Left kidney (tissue), 2 donors: ENCODE data around the gene TNFRSF8. TPM values are rescaled to one million over a fixed set of nuclear protein-coding genes. Genes with fewer than 3 reads are reported as not detected.
"Not testable (repeated sequence)": the region's sequence is repeated elsewhere in the genome, so short reads cannot be mapped to it uniquely, and the experiment has no call there.

Experiments used
- DNase-seq: peaks from one replicate; pipeline ENCODE4 v3.0.0-alpha.2; 2013
- polyA plus RNA-seq: library from polyadenylated mRNA; unstranded; fragments of 120-200 nt; gene quantifications from one replicate; pipeline ENCODE4 v1.2.1, GENCODE V29; 2013; ENCODE audit not compliant: insufficient read length

The TNFRSF8 gene
- polyA plus RNA-seq, 1 donor: 0.57 TPM

GRCh38 chr1:12087797-12088314 lies 24.8 kb downstream of the TNFRSF8 start:
- DNase-seq: no peak

GRCh38 chr1:12088607-12089006 lies 25.5 kb downstream of the TNFRSF8 start:
- DNase-seq: no peak

DNA sequence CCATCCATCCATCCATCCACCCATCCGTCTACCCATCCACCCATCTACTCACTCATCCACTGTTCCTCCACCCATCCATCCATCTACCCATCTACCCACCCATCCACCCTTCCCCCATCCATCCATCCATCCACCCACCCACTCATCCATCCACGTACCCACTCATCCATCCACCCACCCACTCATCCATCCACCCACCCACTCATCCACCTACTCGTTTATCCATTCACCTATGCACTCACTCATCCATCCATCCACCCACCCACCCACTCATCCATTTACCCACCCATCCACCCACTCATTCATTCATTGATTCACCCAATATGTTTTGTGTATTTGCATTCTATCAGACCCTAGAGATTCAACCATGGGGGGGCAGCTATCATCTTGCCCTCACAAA lies 27.2 kb downstream of the TNFRSF8 start:
- no peak for DNase-seq

GRCh38 chr1:12091191-12091590 lies 28.1 kb downstream of the TNFRSF8 start:
- no peak for DNase-seq

- no peak for DNase-seq
Measured at GRCh38 chr1:12094180-12094579, 31.1 kb downstream of the TNFRSF8 start.

DNA sequence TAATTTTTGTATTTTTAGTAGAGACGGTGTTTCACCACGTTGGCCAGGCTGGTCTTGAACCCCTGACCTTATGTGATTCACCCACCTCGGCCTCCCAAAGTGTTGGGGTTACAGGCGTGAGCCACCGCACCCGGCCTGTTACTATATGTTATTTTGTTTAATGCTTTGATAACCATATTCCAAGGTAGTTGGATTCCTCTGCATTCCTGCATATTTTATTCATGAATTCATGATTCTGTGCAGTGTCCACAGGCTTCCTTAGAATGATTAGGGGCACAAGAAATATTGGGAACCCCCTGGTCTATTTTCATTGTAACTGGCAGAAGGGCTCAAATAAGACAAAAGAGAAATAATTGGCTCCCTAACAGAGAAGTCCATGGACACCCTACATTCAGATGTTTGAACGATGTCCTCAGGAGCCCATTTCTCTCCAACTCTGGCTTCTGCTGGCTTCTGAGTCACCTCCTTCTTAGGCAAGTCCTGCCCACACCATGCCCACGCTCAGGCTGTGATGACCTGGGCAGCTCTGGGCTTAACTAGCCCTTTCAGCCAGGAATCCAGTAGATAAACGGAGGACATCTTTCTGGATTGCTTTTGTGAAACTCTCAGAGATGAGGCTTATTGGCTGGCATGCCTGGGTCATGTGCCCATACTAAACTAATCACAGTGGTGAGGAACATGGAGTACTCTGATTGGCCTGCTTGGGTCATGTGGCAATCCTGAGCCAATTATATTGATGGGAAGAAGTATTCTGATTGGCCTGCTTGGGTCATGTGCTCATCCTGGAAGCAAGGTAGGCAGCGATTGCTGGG lies 32.6 kb downstream of the TNFRSF8 start:
- DNase-seq: no peak

DNA sequence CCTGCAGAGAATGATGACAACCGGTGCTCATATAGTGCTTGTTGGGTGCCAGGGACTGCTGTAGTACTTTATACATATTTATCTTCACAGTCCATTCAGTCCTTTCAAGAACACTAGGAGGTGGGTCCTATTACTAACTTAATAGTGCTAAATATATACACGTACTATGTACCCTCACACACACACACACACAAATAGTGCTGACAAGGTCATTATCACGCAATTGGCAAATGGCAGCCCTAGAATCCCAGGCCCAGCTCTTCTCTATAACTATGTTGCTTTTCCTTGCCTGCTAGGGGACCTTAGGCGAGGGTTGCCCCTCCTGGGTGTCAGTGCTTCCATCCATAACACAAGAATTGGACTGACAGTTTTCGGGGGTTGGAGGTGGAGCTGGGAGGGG lies 33.5 kb downstream of the TNFRSF8 start:
- DNase-seq: no peak

GRCh38 chr1:12097321-12097720 lies 34.2 kb downstream of the TNFRSF8 start:
- DNase-seq: no peak

- no peak for DNase-seq
Measured at GRCh38 chr1:12098786-12099185, 35.7 kb downstream of the TNFRSF8 start.

DNA sequence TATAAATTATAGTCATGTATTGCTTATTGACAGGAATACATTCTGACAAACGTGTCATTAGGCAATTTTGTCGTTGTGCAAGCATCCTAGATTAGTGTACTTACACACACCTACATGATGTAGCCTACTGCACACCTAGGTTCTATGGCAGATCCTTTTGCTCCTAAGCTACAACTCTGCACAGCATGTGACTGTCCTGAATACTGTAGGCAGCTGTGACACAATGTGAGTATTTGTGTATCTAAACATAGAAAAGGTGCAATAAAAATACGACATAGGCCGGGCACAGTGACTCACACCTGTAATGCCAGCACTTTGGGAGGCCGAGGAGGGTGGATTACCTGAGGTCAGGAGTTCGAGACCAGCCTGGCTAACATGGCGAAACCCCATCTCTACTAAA lies 36.5 kb downstream of the TNFRSF8 start:
- DNase-seq: no peak

DNA sequence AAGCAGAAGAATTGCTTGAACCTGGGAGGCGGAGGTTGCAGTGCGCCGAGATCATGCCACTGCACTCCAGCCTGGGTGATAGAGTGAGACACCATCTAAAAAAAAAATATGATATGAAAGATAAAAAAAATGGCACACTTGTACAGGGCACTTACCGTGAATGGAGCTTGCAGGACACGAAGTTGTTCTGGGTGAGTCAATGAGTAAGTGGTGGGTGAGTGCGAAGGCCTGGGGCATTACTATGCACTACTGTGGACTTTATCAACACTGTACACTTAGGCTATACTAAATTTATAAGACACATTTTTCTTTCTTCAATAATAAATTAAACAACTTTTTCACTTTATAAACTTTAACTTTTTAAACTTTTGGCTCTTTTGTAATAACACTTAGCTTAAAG lies 37.0 kb downstream of the TNFRSF8 start:
- DNase-seq: no peak

DNA sequence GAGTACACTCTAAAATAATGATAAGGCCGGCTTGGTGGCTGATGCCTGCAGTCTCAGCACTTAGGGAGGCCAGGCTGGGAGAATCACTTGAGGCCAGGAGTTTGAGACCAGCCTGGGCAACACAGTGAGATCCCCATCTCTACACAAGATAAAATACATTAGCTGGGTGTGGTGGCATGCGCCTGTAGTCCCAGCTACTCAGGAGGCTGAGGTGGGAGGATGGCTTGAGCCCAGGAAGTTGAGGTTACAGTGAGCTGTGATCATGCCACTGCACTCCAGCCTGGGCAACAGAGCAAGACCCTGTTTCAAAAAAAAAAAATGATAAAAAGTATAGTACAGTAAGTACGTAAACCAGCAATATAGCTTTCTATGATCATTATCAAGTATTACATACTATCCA lies 38.0 kb downstream of the TNFRSF8 start:
- not testable (repeated sequence) for DNase-seq

- no peak for DNase-seq
Measured at GRCh38 chr1:12102066-12102465, 39.0 kb downstream of the TNFRSF8 start.

GRCh38 chr1:12104417-12104816 lies 41.3 kb downstream of the TNFRSF8 start:
- DNase-seq: no peak

DNA sequence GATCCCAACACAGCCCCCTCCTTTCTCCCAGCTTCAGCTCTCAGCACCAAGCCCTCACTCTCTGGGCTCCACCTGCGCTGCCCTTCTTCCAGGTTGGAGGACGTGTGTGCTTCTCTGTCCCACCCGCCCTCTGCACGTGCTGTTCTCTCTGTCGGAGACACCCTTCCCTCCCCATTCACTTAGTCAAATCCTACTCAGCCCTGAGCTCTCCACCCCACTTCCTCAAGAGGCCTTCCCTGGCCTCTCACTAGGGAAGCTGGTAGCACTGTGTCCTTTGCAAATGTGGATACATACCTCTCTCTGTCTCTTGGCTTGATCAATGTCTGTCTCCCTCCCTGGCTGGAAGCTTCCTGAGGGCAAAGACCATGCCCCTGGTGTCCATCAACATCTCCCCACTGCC lies 43.0 kb downstream of the TNFRSF8 start:
- no peak for DNase-seq

DNA sequence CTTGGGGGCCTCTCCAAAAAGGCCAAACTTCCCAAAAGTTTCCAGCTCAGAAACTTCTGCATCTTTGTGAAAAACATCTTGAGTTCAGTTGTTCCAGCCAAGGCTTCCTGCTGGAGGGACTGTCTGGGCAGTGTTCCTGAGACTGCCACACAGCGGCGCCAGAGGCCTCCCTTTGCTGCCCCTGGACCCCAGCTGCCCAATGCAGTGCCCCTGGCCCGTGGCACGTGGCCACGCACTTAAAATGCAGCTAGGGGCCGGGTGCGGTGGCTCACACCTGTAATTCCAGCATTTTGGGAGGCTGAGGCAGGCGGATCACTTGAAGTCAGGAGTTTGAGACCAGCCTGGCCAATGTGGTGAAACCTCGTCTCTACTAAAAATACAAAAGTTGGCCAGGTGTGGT lies 43.8 kb downstream of the TNFRSF8 start:
- not testable (repeated sequence) for DNase-seq

DNA sequence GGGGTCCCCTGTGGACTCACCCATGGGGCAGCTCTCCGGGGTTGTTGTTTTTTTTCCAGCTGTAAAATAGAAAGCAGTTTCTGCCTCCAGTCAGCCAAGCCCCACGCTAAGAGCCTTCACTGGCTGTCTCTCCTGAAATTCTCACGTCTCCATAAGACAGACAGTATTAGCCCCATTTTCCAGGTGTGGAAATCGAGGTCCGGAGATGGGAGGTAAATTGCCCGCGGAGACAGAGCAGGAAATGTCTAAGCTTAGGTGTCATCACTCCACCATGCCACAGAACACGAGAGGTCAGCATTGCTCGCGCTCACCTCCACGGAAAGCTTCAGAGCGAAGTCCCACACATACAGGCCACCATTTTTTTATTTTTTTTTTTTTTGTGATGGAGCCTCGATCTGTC lies 44.6 kb downstream of the TNFRSF8 start:
- DNase-seq: no peak

DNA sequence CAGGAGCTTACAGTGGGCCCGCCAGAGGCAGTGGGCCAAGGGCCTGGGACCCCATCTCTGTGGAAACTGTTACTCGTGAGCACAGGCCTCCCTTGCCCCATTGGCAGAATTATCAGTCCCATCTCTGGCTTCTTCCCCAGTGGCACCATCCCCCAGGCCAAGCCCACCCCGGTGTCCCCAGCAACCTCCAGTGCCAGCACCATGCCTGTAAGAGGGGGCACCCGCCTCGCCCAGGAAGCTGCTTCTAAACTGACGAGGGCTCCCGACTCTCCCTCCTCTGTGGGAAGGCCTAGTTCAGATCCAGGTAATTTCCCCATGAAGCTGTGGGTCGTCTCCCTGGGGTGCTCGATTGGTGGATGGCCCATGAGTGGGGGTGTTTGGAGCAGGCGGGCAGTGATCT lies 46.8 kb downstream of the TNFRSF8 start:
- no peak for DNase-seq

- no peak for DNase-seq
Measured at GRCh38 chr1:12111741-12112140, 48.6 kb downstream of the TNFRSF8 start.

- no peak for DNase-seq
Measured at GRCh38 chr1:12112711-12113161, 49.6 kb downstream of the TNFRSF8 start.

DNA sequence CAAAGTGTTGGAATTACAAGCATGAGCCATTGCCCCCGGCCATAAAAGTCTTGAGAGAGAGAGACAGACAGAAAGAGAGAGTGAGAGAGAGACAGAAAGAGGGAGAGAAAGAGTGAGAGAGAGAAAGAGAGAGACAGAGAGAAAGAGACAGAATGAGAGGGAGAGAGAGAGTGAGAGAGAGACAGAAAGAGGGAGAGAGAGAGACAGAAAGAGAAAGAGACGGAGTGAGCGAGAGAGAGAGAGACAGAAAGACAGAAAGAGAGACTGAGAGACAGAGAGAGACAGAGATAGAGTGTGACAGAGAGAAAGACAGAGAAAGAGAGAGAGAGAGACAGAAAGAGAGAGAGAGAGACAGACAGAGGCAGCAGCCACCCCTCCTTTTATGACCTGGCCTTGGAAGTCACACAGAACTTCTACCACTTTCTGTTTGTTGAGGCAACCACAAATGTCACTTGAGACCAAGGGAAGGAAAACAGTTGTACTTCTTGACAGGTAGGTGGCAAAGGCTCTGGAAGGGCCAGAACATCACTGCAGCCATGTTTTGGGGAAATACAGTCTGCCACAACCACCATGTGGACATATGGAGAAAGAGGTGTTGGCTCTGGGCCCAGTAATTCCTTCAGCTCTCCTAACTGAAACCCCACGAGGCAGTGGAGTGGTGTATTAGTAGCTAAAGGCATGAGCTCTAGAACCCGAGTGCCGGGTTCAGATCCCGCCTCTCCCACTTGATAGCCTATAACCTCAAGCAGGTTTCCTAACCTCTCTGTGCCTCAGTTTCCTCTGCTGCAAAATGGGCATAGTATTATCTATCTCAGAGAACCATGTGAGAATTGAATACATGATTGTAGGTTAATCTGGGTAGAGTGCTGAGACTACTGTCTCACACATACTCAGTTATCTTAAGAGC lies 50.6 kb downstream of the TNFRSF8 start:
- DNase-seq: no peak

- DNase-seq: no peak
Measured at GRCh38 chr1:12114340-12114683, 51.2 kb downstream of the TNFRSF8 start.

DNA sequence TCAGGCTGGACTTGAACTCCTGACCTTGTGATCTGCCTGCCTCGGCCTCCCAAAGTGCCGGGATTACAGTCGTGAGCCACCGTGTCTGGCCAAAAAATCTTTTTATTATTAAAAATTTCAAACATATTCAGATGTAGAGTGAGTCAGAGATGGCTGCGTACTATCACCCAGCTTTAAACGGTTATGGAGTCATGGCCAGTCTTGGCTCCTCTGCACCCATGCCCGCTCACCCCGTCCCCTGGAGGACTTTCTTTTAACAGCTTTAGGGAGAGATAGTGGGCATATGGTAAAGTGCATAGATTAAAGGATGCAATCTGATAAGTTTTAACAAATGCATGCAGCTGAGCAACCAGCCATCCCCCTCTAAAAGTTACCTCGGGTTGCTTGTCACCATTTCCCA lies 51.8 kb downstream of the TNFRSF8 start:
- no peak for DNase-seq
